ENCODE data around the gene FADS3. TPM values are rescaled to one million over a fixed set of nuclear protein-coding genes. Genes with fewer than 3 reads are reported as not detected.

FADS3 gene
- total and polyA plus RNA-seq, 2 of the 13 experiments (the other 11 are each of a cell fraction or from before 2014, with no cell fraction given): 13.4 to 23.2 TPM

DNA sequence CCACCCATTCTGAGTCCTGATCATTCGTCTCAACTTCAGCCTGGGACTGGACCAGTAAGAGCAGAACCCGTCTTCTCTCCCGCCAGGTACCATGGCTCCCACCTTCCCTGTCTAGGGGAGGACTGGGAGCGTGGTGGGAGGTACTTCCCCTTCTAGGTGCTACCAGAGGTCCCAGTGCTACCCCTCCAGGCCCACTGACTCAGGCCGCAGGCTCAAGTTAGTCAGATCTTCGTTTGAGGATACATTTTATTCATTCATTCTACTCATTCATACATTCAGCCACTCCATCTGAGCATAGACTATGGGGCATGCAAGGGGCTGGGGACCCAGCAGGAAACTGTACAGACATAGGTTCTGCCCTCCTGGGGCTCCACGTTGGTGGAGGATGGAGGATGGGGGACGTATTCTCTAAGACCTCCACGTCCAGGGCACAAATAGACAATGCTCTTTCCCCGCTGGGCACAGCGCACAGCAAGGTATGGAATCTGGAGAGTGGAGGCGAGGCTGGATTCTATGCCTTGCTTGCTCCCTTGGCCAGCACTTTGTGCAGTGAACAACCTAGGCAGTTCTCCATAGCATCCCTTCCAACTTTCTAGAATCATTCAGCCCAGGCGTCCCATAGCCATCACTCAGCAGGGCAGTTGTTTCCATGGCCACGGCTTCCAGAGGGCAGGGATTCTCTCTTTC, 27.0 kb upstream of the FADS3 start (continued):
- no peak for TF ChIP-seq ZNF280D (CRISPR knock-in tag; IDR thresholded peaks at IDR 0.05)
- TF ChIP-seq, protein P1, sequence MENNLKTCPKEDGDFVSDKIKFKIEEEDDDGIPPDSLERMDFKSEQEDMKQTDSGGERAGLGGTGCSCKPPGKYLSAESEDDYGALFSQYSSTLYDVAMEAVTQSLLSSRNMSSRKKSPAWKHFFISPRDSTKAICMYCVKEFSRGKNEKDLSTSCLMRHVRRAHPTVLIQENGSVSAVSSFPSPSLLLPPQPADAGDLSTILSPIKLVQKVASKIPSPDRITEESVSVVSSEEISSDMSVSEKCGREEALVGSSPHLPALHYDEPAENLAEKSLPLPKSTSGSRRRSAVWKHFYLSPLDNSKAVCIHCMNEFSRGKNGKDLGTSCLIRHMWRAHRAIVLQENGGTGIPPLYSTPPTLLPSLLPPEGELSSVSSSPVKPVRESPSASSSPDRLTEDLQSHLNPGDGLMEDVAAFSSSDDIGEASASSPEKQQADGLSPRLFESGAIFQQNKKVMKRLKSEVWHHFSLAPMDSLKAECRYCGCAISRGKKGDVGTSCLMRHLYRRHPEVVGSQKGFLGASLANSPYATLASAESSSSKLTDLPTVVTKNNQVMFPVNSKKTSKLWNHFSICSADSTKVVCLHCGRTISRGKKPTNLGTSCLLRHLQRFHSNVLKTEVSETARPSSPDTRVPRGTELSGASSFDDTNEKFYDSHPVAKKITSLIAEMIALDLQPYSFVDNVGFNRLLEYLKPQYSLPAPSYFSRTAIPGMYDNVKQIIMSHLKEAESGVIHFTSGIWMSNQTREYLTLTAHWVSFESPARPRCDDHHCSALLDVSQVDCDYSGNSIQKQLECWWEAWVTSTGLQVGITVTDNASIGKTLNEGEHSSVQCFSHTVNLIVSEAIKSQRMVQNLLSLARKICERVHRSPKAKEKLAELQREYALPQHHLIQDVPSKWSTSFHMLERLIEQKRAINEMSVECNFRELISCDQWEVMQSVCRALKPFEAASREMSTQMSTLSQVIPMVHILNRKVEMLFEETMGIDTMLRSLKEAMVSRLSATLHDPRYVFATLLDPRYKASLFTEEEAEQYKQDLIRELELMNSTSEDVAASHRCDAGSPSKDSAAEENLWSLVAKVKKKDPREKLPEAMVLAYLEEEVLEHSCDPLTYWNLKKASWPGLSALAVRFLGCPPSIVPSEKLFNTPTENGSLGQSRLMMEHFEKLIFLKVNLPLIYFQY (CRISPR knock-in tag; IDR thresholded peaks at IDR 0.05; ENCODE audit: borderline replicate concordance): no peak
- no peak for TF ChIP-seq HOXA3 (CRISPR knock-in tag; IDR thresholded peaks at IDR 0.05)
- no peak for TF ChIP-seq MAFK (conservative IDR thresholded peaks at IDR 0.05 in 1 of 2, IDR thresholded peaks at IDR 0.05 in 1 of 2; ENCODE audit: low read length in 2 of 2)
- no peak for TF ChIP-seq NR2F1 (CRISPR knock-in tag; IDR thresholded peaks at IDR 0.05)
- TF ChIP-seq GABPA (IDR thresholded peaks at IDR 0.05; ENCODE audit: low read depth, low read length): no peak
- no peak for TF ChIP-seq GABPA (CRISPR knock-in tag; IDR thresholded peaks at IDR 0.05; ENCODE audit: low read depth)
- TF ChIP-seq ZNF562 (CRISPR knock-in tag; IDR thresholded peaks at IDR 0.05; ENCODE audit: borderline replicate concordance): no peak
- TF ChIP-seq ZNF282 (IDR thresholded peaks at IDR 0.05; ENCODE audit: partially characterized antibody): no peak
